Measurements from ENCODE around the gene PDE10A. TPM values are rescaled to one million over a fixed set of nuclear protein-coding genes. Genes with fewer than 3 reads are reported as not detected.

The PDE10A gene
- total and polyA plus RNA-seq, 9 of the 15 experiments (the other 6 are each of a cell fraction or from before 2014, with no cell fraction given): 0.04 TPM; not detected in 8

GRCh38 chr6:165497472-165497871, 165.6 kb downstream of the PDE10A start (continued):
- TF ChIP-seq RREB1 (CRISPR knock-in tag; IDR thresholded peaks at IDR 0.05): no peak
- no peak for TF ChIP-seq MECOM (CRISPR knock-in tag; IDR thresholded peaks at IDR 0.05)
- TF ChIP-seq WHSC1 (IDR thresholded peaks at IDR 0.05; ENCODE audit: low read length): no peak
- no peak for TF ChIP-seq ZSCAN32 (CRISPR knock-in tag; IDR thresholded peaks at IDR 0.05)
- TF ChIP-seq ZBTB43 (CRISPR knock-in tag; IDR thresholded peaks at IDR 0.05): no peak
- no peak for TF ChIP-seq TCF7L2 (IDR thresholded peaks at IDR 0.05; ENCODE audit: low read depth, low read length)
- no peak for TF ChIP-seq ZSCAN29 (IDR thresholded peaks at IDR 0.05)
- no peak for TF ChIP-seq NFIX (CRISPR knock-in tag; IDR thresholded peaks at IDR 0.05; ENCODE audit: low read depth)
- TF ChIP-seq ZNF277 (CRISPR knock-in tag; IDR thresholded peaks at IDR 0.05; ENCODE audit: borderline replicate concordance): no peak
- TF ChIP-seq HNRNPLL (IDR thresholded peaks at IDR 0.05; ENCODE audit: low read depth, low read length, poor library complexity, severe bottlenecking): no peak
- TF ChIP-seq MTF1 (CRISPR knock-in tag; IDR thresholded peaks at IDR 0.05; ENCODE audit: borderline replicate concordance): no peak
- TF ChIP-seq ELK1 (CRISPR knock-in tag; IDR thresholded peaks at IDR 0.05): no peak
